Inflammatory macrophage (primary cell): ENCODE data around the gene CYGB.

Experiments
- DNase-seq, 2 donors: peaks; one replicate each; pipeline ENCODE4 v3.0.0-alpha.2; 2020 to 2022

CYGB gene

DNA sequence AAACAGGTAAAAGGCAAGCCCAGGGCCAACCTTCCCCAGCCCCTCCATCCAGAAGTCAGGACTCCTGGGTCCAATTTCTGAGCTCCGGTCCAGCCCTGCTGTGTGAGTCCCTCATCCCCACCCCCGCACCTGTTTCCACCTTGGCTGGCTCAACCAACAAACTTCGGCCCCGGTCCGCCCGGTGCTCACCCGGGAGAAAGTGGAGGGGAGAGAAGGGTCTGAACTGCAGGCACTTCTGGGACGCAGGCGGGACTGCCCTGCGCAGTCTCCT is 36.8 kb downstream of the CYGB start:
- DNase-seq, result no peak

DNA sequence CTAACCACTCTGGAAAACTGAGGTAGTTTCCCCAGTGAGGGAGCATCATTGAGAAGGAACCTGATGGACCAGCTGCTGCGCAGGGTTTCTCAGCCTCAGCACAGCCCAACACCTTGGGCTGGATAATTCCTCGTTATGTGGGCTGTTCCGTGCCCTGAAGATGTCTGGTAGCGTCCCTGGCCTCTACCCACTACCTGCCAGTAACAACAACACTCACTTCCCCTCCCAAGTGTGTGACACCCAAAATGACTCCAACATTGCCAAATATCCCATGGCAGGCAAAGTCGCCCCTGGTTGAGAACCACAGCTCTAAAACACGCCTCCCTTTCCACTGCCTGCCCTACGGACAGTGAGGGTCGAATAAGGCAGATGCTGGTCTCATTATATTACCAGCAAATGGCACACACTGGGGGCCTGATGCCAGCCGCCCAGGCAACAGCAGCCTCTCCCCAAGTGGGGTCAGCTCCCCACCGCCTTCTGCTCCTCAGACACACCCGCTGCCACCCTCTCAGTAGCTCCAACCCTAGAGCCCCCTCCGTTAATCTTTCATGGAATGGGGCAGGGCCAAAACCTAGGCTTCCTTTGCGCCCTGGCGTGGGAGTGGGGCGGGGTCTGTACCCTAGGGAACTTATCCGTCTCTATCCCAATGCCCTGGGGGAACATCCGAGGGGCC is 37.3 kb downstream of the CYGB start:
- peak; percentile 48 to 68 for DNase-seq

DNA sequence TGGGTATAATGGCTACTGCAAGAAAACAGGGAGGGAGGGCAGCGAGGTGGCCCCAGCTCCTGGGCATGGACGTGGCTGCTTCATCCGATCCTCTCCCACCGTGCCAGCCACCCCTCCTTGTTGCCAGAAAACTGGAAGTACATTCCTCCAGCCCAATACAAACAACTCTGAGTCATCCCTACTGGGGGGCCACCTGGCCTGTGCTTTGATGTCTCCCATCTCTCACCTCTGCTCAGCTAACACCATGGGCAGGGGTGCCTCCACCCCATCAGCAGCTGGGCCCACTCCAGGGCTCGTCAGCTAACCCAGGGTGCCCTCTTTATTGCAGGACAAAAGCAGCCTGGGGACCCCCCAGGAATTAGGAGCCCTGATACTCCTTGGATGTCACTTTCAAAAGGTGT is 38.2 kb downstream of the CYGB start:
- no peak for DNase-seq

DNA sequence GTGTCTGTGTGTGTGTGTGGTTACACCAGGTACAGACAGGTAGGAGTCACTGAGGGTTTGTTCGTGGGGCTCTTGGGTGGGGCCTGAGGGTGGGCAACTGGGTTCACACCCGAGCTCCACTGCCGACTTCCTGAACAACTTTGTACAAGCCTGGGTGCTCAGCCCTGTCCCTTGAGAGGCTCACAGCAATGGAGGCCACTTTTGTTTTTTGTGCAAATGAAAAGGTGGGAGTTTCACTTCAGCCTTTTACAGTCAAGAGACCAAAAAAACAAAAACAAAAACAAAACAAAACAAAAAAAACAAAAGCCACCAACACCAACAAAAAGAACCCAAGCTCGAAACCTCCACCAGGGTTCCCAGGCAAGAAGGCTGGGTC is 38.6 kb downstream of the CYGB start:
- DNase-seq, result no peak

DNA sequence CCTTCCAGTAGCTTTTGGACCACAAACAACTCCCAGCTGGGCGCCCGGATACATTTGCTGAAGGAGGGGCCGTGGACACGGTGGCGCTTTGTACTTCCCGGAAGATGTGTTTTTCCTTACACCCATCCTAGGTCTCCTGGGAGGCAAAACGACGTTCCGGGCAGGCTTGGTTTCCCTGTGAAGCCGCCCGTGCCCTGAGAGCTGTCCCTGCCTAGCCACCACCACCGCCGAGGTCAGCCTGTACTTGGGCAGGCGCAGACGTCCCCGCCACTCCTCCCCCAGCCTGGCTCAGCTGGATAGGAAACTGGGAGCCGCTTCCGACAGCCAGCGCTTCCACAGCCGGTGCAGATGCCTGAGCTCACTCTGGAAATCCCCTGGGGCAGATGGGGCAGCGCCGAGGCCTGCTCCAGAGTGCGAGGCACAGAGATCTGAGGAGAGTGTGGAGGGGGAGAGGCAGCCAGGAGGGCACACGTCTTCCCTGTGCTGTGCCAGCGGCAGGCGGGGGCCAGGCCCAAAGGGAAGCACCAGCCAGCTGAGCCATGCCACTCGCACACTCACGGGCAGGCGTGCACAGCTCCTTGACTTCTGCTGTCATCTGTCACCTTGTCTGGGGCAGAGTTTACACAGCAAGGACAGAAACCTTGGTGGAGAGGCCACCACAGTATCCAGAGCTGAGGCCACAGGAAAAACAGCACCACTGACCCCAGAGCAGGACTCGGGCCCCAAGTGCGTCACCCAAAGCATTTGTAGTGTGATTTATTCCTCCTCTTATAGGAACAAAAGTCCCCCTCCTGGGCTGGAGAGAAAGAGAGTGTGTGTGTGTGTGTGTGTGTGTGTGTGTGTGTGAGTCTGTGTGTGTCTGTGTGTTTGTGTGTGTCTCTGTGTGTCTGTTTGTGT is 39.3 kb downstream of the CYGB start:
- DNase-seq, result no peak

DNA sequence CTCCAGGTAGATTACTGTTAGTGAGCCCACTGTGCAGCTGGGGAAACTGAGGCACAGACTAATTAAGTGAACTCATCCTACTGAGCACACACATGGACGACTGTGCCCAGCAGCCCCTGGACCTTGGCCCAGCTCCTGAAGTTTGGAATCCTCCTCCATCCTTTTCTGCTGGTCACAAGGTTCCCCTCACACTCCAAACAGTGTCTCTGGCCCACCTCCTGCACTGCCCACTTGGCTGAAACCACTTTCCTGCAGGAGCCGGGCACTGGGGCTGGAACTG is 39.9 kb downstream of the CYGB start:
- no peak for DNase-seq

DNA sequence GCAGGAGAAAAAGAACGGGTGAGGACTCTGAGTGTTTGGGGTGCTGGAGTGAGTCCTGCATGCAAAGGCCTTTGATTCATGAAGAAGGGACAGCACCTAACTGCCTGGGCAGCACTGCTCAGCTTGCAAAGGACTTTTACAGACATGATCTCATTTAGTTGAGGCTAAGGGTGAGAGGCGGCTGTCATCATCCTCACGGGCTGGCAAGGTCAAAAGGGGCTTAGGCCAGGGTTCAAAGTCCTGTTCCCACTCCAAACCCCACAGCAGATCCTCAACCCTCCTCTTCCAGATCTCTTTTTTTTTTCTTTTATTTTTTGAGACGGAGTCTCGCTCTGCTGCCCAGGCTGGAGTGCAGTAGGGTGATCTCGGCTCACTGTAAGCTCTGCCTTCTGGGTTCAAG is 41.0 kb downstream of the CYGB start:
- DNase-seq, result peak; percentile 50 to 78

GRCh38 chr17:76495663-76496400 is 41.7 kb downstream of the CYGB start:
- no peak for DNase-seq

GRCh38 chr17:76493505-76494167 is 43.9 kb downstream of the CYGB start:
- DNase-seq, result peak in 1 of 2 donors; percentile 42

DNA sequence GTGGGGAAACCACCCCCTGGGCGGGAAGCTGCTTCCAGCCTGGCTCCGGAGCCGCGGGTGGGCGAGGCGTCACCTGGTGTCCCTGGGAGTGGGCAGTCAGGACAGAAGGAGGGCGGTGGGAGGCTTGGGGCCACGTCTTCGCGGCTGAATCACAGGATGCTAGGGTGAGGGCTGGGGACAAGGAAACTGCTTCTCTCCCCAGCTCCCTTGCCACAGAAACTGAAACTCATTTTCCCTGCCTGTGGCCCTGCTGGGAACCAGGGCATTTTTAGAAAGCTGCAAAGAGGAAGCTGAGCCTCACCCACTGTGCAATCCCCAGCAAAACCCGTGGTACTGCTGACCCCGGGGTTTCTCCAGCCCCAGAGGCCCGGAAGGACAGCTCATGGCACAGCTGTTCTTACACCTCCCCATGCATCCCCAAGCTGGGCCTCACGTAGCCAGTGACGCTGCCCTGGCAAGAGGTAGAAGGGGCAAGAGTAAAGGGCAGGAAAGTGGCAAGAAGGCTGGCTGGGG is 44.5 kb downstream of the CYGB start:
- peak; percentile 97 to 98 for DNase-seq

GRCh38 chr17:76492123-76492988 is 45.2 kb downstream of the CYGB start:
- DNase-seq, result peak; percentile 74 to 75

GRCh38 chr17:76491271-76492122 is 46.0 kb downstream of the CYGB start:
- peak; percentile 64 to 73 for DNase-seq

DNA sequence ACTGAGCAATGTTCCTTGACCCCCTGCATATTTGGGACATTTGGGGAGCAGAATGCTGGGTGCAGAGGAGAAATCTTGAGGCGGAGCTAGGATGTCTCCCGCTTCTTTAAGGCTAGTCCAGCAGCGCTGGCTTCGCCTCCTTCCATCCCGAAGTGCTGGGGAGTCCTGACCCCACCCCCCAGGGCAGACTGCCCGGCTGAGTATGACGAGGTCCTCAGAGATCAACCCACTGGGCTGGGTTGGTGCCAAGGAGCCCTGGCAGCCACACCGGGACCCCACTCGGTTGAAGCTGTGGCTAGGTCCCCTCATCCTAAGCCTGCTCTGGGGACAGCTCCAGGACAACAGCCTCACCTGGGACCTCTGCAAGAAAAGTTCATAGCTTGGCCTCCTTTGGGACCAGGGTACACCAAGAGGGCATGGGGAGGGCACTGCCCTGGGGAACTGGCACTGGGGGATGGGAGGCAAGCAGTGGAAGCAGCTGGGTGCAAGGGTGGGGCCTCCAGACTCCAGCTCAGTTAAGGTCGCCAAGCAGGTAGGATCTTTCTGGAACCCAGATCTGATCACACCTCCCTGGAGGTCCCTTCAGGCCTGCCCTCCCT is 47.3 kb downstream of the CYGB start:
- no peak for DNase-seq

- no peak for DNase-seq
Measured at GRCh38 chr17:76487451-76488192, 49.9 kb downstream of the CYGB start.

DNA sequence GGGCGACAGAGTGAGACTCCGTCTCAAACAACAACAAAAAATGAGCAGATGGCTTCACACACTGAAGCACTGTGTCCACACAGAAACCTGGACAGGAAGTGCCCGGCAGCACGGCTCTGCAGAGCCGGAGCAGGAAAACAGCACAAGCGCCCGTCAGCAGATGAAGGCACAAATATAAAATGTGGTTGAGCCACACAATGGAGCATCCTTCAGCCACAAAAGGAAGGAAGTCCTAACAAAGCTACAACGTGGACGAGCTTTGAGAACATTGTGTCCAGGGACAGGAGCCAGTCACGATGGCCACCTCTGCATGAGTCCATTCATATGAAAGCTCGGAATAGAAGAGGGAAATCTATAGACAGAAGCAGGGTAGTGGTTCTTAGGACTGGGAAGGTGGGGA is 51.9 kb downstream of the CYGB start:
- DNase-seq, result peak; percentile 47 to 54

GRCh38 chr17:76484228-76484725 is 53.2 kb downstream of the CYGB start:
- no peak for DNase-seq

- no peak for DNase-seq
Measured at GRCh38 chr17:76481071-76481655, 56.3 kb downstream of the CYGB start.

DNA sequence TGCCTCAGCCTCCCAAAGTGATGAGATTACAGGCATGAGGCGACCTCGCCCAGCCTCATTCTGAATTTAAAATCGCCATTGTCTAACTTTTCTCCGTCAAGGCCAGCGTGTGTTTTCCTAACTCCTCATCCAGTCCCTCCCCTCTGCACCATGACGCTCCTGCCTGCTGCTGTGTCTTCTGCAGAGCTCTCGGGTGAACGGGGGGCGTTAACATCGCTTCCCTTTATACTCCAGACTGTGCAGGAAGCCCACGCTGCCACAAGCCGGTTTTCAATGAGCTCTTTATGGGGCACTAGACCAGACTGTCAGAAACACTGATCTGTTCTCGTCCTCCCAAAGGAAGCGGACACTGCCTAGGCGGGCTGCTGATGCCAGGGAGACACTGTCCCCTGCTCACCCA is 56.9 kb downstream of the CYGB start:
- peak; percentile 55 to 79 for DNase-seq

DNA sequence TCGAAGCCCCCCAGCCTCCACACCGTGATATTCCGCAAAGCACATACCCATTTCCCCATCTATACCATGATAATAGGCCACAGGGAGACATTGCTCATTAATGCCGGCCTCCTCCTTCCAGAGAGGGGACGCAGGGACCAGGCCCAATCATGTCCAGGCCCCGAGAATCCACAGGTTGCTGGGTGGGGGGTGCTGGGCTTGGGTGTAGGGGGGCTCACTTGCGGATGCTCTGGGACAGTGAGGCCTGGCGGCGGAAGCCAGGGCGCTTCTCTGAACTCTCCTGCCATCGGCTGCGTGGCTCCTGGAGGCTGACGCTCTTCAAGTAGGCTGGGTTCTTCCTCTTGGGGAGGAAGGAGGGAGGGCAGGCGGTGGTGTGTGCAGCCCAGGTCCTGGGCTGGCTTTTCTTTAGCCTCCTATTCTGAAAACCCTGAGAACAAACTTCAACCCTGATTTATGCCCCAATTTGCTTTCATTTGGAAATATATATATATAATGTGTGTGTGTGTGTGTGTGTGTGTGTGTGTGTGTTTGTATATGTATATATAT is 57.9 kb downstream of the CYGB start:
- peak in 1 of 2 donors; percentile 35 for DNase-seq
